HepG2 (cell line): ENCODE measurements around the gene FAM219B. TPM values are rescaled to one million over a fixed set of nuclear protein-coding genes. Genes with fewer than 3 reads are reported as not detected.

Experiments
- ARNTL ChIP-seq: sonication (generic); formaldehyde crosslinking; IDR thresholded peaks from 2 replicates; pipeline ENCODE4 v1.4.0; 2020; ENCODE audit warnings: mild to moderate bottlenecking, missing genetic modification reagents
- DNMT1 ChIP-seq: sonication (generic); formaldehyde crosslinking; IDR thresholded peaks from 2 replicates; pipeline ENCODE4 v1.5.1; 2020; ENCODE audit warnings: mild to moderate bottlenecking, missing genetic modification reagents
- ESRRA ChIP-seq: sonication (generic); formaldehyde crosslinking; IDR thresholded peaks from 2 replicates; pipeline ENCODE4 v1.5.1; 2020; ENCODE audit warnings: mild to moderate bottlenecking, low read depth, missing genetic modification reagents
- ISL2 ChIP-seq: sonication (generic); formaldehyde crosslinking; IDR thresholded peaks from 2 replicates; pipeline ENCODE4 v1.5.0; 2020; ENCODE audit warnings: missing genetic modification reagents
- JDP2 ChIP-seq: sonication (generic); formaldehyde crosslinking; IDR thresholded peaks from 2 replicates; pipeline ENCODE4 v1.8.1; 2022; ENCODE audit warnings: missing genetic modification reagents, borderline replicate concordance
- MED8 ChIP-seq: sonication (generic); formaldehyde crosslinking; IDR thresholded peaks from 2 replicates; pipeline ENCODE4 v1.8.1; 2023; ENCODE audit warnings: mild to moderate bottlenecking, missing genetic modification reagents; ENCODE audit not compliant: insufficient replicate concordance
- NR2F2 ChIP-seq: IDR thresholded peaks from 2 replicates; pipeline ENCODE4 v1.6.1; 2012; ENCODE audit warnings: low read depth, inconsistent platforms, borderline replicate concordance
- PITX1 ChIP-seq: sonication (generic); formaldehyde crosslinking; IDR thresholded peaks from 2 replicates; pipeline ENCODE4 v1.5.1; 2020; ENCODE audit warnings: mild to moderate bottlenecking, missing genetic modification reagents
- TRIM24 ChIP-seq: sonication (generic); formaldehyde crosslinking; IDR thresholded peaks from 2 replicates; pipeline ENCODE4 v1.8.0; 2022; ENCODE audit warnings: mild to moderate bottlenecking, missing genetic modification reagents
- ZBTB20 ChIP-seq: sonication (generic); formaldehyde crosslinking; IDR thresholded peaks from 2 replicates; pipeline ENCODE4 v1.8.1; 2023; ENCODE audit warnings: missing genetic modification reagents, low read depth, mild to moderate bottlenecking, borderline replicate concordance
- ZBTB4 ChIP-seq: sonication (generic); formaldehyde crosslinking; IDR thresholded peaks from 2 replicates; pipeline ENCODE4 v1.4.0; 2020; ENCODE audit warnings: missing genetic modification reagents, mild to moderate bottlenecking, borderline replicate concordance
- ZFP82 ChIP-seq: sonication (generic); formaldehyde crosslinking; IDR thresholded peaks from 2 replicates; pipeline ENCODE4 v1.5.1; 2020; ENCODE audit warnings: mild to moderate bottlenecking, missing genetic modification reagents, borderline replicate concordance
- ZNF317 ChIP-seq: sonication (generic); formaldehyde crosslinking; IDR thresholded peaks from 2 replicates; pipeline ENCODE4 v1.5.0; 2020; ENCODE audit warnings: mild to moderate bottlenecking, missing genetic modification reagents
- ZNF605 ChIP-seq: sonication (generic); formaldehyde crosslinking; IDR thresholded peaks from 2 replicates; pipeline ENCODE4 v1.8.0; 2022; ENCODE audit warnings: mild to moderate bottlenecking, missing genetic modification reagents
- ZNF816 ChIP-seq: sonication (generic); formaldehyde crosslinking; IDR thresholded peaks from 2 replicates; pipeline ENCODE4 v1.8.0; 2022; ENCODE audit warnings: missing genetic modification reagents, mild to moderate bottlenecking, borderline replicate concordance
- ZSCAN30 ChIP-seq: sonication (generic); formaldehyde crosslinking; IDR thresholded peaks from 2 replicates; pipeline ENCODE4 v1.5.0; 2020; ENCODE audit warnings: mild to moderate bottlenecking, missing genetic modification reagents
- polyA plus RNA-seq, 8 experiments: library from polyadenylated mRNA; depleted of rRNA in 3 of 8; stranded (reverse) in 7 of 8; unstranded in 1 of 8; fragments of >200 nt; fragmentation: Illumina TruSeq in 4 of 8; extraction: Trizol in 4 of 8; gene quantifications; 2 replicates each; pipeline versions ENCODE4 v1.2.1 to v1.2.3, GENCODE V29; 2011 to 2016; ENCODE audit warnings: low read depth in 4 of 8, missing spikeins in 1 of 8, mixed read lengths in 1 of 8; ENCODE audit not compliant: insufficient read depth in 1 of 8
- total RNA-seq, 5 experiments: library from RNA; depleted of rRNA; stranded (reverse); fragments of >200 nt; fragmentation: Illumina TruSeq; extraction: Trizol; gene quantifications; 2 replicates each; pipeline ENCODE4 v1.2.3, GENCODE V29; 2016; ENCODE audit warnings: low read depth in 1 of 5
- TF ChIP-seq, protein P1 (sequence below): sonication (generic); formaldehyde crosslinking; IDR thresholded peaks from 2 replicates; pipeline ENCODE4 v1.9.0; 2021; ENCODE audit warnings: missing genetic modification reagents, mild to moderate bottlenecking, borderline replicate concordance
- TF ChIP-seq, protein P2 (sequence below): sonication (generic); formaldehyde crosslinking; IDR thresholded peaks from 2 replicates; pipeline ENCODE4 v1.5.0; 2020; ENCODE audit warnings: mild to moderate bottlenecking, missing genetic modification reagents
- TF ChIP-seq, protein P3 (sequence below): sonication (generic); formaldehyde crosslinking; IDR thresholded peaks from 2 replicates; pipeline ENCODE4 v1.8.1; 2023; ENCODE audit warnings: missing genetic modification reagents, mild to moderate bottlenecking, borderline replicate concordance
- TF ChIP-seq, protein P4 (sequence below): sonication (generic); formaldehyde crosslinking; IDR thresholded peaks from 2 replicates; pipeline ENCODE4 v1.8.1; 2023; ENCODE audit warnings: missing genetic modification reagents, inconsistent platforms, borderline replicate concordance

FAM219B gene
- total and polyA plus RNA-seq, 2 of the 13 experiments (the other 11 are each of a cell fraction or from before 2014, with no cell fraction given), result 36.6 to 50.2 TPM

DNA sequence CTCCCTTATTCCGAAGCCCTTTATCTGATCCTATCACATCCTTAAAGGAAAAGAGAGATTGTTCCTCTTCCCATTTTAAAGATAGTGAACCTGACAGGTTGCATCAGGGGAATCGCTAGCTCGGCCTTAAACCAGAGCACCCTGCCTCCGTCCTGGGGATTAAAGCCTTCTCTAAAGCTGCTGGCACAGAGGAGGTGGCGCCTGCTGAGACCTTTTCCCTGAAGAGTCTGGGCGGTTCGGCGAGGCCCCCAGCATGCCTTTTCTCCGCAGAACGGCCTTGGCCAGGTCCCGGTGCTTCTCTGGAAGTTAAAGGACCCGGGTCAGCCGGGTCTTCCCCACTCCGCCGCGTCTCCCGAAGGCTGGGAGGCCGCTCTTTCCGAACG is 593 bp downstream of the FAM219B start (continued):
- TF ChIP-seq ZBTB4 (CRISPR knock-in tag) (no peak), ZBTB20 (no peak), ISL2 (CRISPR knock-in tag) (no peak), ZSCAN30 (CRISPR knock-in tag) (0 out of 2 replicates have a peak, but pooled peaks have one; percentile 26), TRIM24 (CRISPR knock-in tag) (no peak), ZFP82 (CRISPR knock-in tag) (no peak), ESRRA (CRISPR knock-in tag) (no peak), ZNF816 (no peak), ZNF605 (no peak), ZNF317 (CRISPR knock-in tag) (no peak), JDP2 (CRISPR knock-in tag) (no peak), MED8 (CRISPR knock-in tag) (no peak), ARNTL (CRISPR knock-in tag) (no peak), PITX1 (CRISPR knock-in tag) (peak; percentile 42; the same call in 1 of the 2 replicates), NR2F2 (no peak), DNMT1 (CRISPR knock-in tag) (no peak)
- TF ChIP-seq, protein P1, sequence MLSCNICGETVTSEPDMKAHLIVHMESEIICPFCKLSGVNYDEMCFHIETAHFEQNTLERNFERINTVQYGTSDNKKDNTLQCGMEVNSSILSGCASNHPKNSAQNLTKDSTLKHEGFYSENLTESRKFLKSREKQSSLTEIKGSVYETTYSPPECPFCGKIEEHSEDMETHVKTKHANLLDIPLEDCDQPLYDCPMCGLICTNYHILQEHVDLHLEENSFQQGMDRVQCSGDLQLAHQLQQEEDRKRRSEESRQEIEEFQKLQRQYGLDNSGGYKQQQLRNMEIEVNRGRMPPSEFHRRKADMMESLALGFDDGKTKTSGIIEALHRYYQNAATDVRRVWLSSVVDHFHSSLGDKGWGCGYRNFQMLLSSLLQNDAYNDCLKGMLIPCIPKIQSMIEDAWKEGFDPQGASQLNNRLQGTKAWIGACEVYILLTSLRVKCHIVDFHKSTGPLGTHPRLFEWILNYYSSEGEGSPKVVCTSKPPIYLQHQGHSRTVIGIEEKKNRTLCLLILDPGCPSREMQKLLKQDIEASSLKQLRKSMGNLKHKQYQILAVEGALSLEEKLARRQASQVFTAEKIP, result no peak
- TF ChIP-seq, protein P2, sequence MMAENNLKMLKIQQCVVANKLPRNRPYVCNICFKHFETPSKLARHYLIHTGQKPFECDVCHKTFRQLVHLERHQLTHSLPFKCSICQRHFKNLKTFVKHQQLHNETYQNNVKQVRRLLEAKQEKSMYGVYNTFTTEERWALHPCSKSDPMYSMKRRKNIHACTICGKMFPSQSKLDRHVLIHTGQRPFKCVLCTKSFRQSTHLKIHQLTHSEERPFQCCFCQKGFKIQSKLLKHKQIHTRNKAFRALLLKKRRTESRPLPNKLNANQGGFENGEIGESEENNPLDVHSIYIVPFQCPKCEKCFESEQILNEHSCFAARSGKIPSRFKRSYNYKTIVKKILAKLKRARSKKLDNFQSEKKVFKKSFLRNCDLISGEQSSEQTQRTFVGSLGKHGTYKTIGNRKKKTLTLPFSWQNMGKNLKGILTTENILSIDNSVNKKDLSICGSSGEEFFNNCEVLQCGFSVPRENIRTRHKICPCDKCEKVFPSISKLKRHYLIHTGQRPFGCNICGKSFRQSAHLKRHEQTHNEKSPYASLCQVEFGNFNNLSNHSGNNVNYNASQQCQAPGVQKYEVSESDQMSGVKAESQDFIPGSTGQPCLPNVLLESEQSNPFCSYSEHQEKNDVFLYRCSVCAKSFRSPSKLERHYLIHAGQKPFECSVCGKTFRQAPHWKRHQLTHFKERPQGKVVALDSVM (CRISPR knock-in tag), result 0 out of 2 replicates have a peak, but pooled peaks have one; percentile 5
- TF ChIP-seq, protein P3, sequence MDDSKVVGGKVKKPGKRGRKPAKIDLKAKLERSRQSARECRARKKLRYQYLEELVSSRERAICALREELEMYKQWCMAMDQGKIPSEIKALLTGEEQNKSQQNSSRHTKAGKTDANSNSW (CRISPR knock-in tag), result 0 out of 2 replicates have a peak, but pooled peaks have one; percentile 1
- TF ChIP-seq, protein P4, sequence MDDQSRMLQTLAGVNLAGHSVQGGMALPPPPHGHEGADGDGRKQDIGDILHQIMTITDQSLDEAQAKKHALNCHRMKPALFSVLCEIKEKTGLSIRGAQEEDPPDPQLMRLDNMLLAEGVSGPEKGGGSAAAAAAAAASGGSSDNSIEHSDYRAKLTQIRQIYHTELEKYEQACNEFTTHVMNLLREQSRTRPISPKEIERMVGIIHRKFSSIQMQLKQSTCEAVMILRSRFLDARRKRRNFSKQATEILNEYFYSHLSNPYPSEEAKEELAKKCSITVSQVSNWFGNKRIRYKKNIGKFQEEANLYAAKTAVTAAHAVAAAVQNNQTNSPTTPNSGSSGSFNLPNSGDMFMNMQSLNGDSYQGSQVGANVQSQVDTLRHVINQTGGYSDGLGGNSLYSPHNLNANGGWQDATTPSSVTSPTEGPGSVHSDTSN (CRISPR knock-in tag), result no peak
